ENCODE measurements around the gene RIMBP2. TPM values are rescaled to one million over a fixed set of nuclear protein-coding genes. Genes with fewer than 3 reads are reported as not detected.

The RIMBP2 gene
- polyA plus RNA-seq, 1 of the 3 experiments (the other 2 are of a cell fraction), result 0.90 TPM

DNA sequence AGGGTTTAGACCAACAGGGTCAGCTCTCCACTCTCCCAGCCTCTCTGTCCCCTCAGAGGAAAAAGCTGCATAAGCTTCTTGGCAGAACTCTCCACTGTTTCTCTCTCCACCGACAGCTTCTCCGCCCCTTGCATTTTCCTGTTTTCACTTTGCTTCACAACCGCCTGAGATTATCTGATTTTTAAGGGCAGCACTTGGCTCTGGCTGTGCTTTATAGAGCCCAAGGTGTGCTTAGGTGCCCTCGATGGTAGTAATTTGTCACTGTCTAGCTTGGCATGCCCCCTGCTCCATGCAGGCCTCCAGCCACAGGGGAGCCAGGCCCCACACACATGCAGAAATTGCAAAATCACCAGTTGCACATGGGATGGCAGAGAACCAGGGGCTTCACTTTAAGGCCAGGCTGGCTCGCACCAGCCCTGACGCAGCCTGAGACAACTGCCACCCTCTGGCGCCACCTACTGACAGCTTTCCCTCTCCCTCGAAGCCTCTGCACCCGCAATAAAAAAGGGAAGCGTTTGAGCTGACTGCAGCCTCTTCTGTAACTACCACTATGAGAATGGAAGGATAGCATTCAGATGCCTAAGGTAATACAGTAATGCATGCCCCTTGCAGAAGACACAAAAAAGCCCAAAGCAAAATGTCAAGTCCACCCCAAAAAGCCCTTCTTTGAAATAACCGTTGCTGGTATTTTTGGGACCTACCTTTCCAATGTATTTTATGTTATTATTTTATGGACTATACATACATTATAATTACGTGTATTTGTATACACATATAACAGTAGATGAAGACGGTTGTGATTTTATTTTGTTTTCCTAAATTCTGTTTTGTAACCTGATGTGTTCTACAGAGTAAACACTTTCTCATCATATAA lies 32.0 kb upstream of the RIMBP2 start (continued):
- TF ChIP-seq, protein P1, sequence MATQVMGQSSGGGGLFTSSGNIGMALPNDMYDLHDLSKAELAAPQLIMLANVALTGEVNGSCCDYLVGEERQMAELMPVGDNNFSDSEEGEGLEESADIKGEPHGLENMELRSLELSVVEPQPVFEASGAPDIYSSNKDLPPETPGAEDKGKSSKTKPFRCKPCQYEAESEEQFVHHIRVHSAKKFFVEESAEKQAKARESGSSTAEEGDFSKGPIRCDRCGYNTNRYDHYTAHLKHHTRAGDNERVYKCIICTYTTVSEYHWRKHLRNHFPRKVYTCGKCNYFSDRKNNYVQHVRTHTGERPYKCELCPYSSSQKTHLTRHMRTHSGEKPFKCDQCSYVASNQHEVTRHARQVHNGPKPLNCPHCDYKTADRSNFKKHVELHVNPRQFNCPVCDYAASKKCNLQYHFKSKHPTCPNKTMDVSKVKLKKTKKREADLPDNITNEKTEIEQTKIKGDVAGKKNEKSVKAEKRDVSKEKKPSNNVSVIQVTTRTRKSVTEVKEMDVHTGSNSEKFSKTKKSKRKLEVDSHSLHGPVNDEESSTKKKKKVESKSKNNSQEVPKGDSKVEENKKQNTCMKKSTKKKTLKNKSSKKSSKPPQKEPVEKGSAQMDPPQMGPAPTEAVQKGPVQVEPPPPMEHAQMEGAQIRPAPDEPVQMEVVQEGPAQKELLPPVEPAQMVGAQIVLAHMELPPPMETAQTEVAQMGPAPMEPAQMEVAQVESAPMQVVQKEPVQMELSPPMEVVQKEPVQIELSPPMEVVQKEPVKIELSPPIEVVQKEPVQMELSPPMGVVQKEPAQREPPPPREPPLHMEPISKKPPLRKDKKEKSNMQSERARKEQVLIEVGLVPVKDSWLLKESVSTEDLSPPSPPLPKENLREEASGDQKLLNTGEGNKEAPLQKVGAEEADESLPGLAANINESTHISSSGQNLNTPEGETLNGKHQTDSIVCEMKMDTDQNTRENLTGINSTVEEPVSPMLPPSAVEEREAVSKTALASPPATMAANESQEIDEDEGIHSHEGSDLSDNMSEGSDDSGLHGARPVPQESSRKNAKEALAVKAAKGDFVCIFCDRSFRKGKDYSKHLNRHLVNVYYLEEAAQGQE (IDR thresholded peaks at IDR 0.05; ENCODE audit: low read depth, low read length), result no peak
- TF ChIP-seq RAD21 (IDR thresholded peaks at IDR 0.05; ENCODE audit: low read length) (peak; percentile 96), CHD2 (IDR thresholded peaks at IDR 0.05; ENCODE audit: low read length, partially characterized antibody) (peak; percentile 25), EZH2phosphoT487 (IDR thresholded peaks at IDR 0.05; ENCODE audit: borderline replicate concordance, low read depth) (no peak), FOXM1 (IDR thresholded peaks at IDR 0.05; ENCODE audit: low read depth) (no peak), POLR2AphosphoS5 (IDR thresholded peaks at IDR 0.05; ENCODE audit: low read depth, low read length) (no peak), NRF1 (IDR thresholded peaks at IDR 0.05; ENCODE audit: low read depth, low read length) (no peak), RFX5 (IDR thresholded peaks at IDR 0.05; ENCODE audit: low read length) (no peak), SIN3A (IDR thresholded peaks at IDR 0.05; ENCODE audit: borderline replicate concordance, low read depth, low read length) (no peak), SMC3 (IDR thresholded peaks at IDR 0.05; ENCODE audit: low read depth, low read length) (peak; percentile 82), FOSL2 (IDR thresholded peaks at IDR 0.05; ENCODE audit: borderline replicate concordance, low read depth) (no peak), YY1 (IDR thresholded peaks at IDR 0.05; ENCODE audit: low read depth) (no peak), RCOR1 (IDR thresholded peaks at IDR 0.05; ENCODE audit: low read length) (no peak), TCF12 (IDR thresholded peaks at IDR 0.05) (no peak), ELF1 (IDR thresholded peaks at IDR 0.05) (no peak), NFIC (IDR thresholded peaks at IDR 0.05; ENCODE audit: borderline replicate concordance) (no peak)
- TF ChIP-seq, protein P2, sequence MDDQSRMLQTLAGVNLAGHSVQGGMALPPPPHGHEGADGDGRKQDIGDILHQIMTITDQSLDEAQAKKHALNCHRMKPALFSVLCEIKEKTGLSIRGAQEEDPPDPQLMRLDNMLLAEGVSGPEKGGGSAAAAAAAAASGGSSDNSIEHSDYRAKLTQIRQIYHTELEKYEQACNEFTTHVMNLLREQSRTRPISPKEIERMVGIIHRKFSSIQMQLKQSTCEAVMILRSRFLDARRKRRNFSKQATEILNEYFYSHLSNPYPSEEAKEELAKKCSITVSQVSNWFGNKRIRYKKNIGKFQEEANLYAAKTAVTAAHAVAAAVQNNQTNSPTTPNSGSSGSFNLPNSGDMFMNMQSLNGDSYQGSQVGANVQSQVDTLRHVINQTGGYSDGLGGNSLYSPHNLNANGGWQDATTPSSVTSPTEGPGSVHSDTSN (IDR thresholded peaks at IDR 0.05), result no peak
- TF ChIP-seq, protein P3, sequence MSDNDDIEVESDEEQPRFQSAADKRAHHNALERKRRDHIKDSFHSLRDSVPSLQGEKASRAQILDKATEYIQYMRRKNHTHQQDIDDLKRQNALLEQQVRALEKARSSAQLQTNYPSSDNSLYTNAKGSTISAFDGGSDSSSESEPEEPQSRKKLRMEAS (IDR thresholded peaks at IDR 0.05; ENCODE audit: low read depth), result no peak
- TF ChIP-seq, protein P4, sequence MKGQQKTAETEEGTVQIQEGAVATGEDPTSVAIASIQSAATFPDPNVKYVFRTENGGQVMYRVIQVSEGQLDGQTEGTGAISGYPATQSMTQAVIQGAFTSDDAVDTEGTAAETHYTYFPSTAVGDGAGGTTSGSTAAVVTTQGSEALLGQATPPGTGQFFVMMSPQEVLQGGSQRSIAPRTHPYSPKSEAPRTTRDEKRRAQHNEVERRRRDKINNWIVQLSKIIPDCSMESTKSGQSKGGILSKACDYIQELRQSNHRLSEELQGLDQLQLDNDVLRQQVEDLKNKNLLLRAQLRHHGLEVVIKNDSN (IDR thresholded peaks at IDR 0.05; ENCODE audit: borderline replicate concordance, low read depth), result no peak
- TF ChIP-seq, protein P5, sequence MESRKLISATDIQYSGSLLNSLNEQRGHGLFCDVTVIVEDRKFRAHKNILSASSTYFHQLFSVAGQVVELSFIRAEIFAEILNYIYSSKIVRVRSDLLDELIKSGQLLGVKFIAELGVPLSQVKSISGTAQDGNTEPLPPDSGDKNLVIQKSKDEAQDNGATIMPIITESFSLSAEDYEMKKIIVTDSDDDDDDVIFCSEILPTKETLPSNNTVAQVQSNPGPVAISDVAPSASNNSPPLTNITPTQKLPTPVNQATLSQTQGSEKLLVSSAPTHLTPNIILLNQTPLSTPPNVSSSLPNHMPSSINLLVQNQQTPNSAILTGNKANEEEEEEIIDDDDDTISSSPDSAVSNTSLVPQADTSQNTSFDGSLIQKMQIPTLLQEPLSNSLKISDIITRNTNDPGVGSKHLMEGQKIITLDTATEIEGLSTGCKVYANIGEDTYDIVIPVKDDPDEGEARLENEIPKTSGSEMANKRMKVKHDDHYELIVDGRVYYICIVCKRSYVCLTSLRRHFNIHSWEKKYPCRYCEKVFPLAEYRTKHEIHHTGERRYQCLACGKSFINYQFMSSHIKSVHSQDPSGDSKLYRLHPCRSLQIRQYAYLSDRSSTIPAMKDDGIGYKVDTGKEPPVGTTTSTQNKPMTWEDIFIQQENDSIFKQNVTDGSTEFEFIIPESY (IDR thresholded peaks at IDR 0.05; ENCODE audit: borderline replicate concordance, low read depth), result no peak

Measured in SK-N-SH (cell line).